GM12875 (cell line): ENCODE measurements around the gene ATOH8.

ENCODE experiments used
- H3K4me3 ChIP-seq: one replicate; pipeline ENCODE4 v1.5.1; 2011; ENCODE audit warnings: low read depth, low read length, control low read depth
- CTCF ChIP-seq: IDR thresholded peaks from 2 replicates; pipeline ENCODE4 v1.5.1; 2011; ENCODE audit warnings: low read depth, mild to moderate bottlenecking, control low read depth, inconsistent platforms, low read length, moderate library complexity, borderline replicate concordance; ENCODE audit not compliant: insufficient read depth

ATOH8 gene

GRCh38 chr2:85780316-85781012 lies 26.7 kb downstream of the ATOH8 start:
- no peak overlapping the region for H3K4me3 ChIP-seq
- TF ChIP-seq CTCF: no peak

DNA sequence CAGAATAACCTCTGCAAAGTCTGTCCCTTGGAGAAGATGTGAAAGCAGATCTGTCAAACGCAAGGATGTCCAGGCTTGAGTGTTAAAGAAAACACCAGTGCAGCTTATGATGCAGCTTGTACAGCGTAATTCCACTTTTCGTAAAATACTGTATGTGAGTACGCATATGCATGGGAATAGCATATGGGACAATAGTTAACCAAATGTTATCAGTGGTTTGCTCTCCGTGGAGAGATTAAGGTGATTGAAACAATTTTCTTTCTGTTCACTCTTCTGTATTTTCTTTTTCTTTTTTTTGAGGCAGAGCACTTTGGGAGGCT lies 27.2 kb downstream of the ATOH8 start:
- no peak overlapping the region for H3K4me3 ChIP-seq
- no peak for TF ChIP-seq CTCF

- TF ChIP-seq CTCF: no peak
- H3K4me3 ChIP-seq: no peak overlapping the region
Measured at GRCh38 chr2:85783796-85784195, 30.0 kb downstream of the ATOH8 start.

DNA sequence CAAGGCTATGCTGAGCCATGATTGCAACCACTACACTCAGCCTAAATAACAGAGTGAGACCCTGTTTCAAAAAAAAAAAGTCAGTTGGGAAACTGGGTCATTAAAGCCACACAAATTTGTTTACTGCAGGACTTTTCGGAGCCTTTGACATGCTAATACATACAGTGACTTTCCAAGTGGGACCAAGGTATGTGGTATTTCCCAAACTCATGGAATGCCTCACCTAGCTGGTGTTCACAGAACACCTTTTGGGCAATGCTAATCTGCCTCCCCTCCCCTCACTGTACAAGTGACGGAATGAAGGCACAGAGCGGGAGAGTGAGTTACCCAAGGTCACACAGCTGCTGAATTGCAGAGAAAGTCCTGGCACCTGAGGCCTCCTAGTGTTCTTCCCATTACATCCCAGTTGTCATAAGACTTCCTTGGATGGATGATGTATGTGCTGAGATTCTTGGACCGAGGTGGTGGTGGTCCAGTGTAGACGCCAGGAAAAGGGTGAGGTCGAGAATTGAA lies 30.7 kb downstream of the ATOH8 start:
- no peak overlapping the region for H3K4me3 ChIP-seq
- TF ChIP-seq CTCF: no peak

- H3K4me3 ChIP-seq: no peak overlapping the region
- TF ChIP-seq CTCF: no peak
Measured at GRCh38 chr2:85785027-85785822, 31.4 kb downstream of the ATOH8 start.

- H3K4me3 ChIP-seq: no peak overlapping the region
- no peak for TF ChIP-seq CTCF
Measured at GRCh38 chr2:85785871-85786270, 32.1 kb downstream of the ATOH8 start.

GRCh38 chr2:85786444-85786843 lies 32.7 kb downstream of the ATOH8 start:
- no peak for TF ChIP-seq CTCF

More at GRCh38 chr2:85786444-85786843, 32.7 kb downstream of the ATOH8 start:
- no peak overlapping the region for H3K4me3 ChIP-seq
